GM12878 (cell line): ENCODE data around the gene PRKG1. TPM values are rescaled to one million over a fixed set of nuclear protein-coding genes. Genes with fewer than 3 reads are reported as not detected.

ENCODE experiments used
- ATAC-seq: fragments of 200-7000 bp; cut with Tn5 transposase; 3 replicates; pipeline ENCODE4 v1.9.1; 2020; ENCODE audit warnings: mild to moderate bottlenecking, moderate library complexity
- BruUV-seq: library from RNA; stranded (reverse); fragments of 400-500 nt; replicated peaks from 2 replicates; lab custom pipeline; 2021; lab: Mats Ljungman, UMichigan
- CTCF ChIA-PET: fragments of 300-600 bp; sonication (Branson Sonifier 250); formaldehyde crosslinking; extraction: SDS; loops from one replicate; lab custom pipeline; 2021; ENCODE audit warnings: inconsistent platforms; lab: Yijun Ruan, JAX
- POLR2A ChIA-PET: fragments of 350-600 bp; formaldehyde crosslinking; extraction: SDS; loops from one replicate; lab custom pipeline; 2021; ENCODE audit warnings: inconsistent platforms; lab: Charles Lee
- RAD21 ChIA-PET: fragments of 300-600 bp; sonication (Branson Sonifier 250); formaldehyde crosslinking; loops from one replicate; lab custom pipeline; 2023; ENCODE audit warnings: antibody characterized with exemption; ENCODE audit not compliant: unreplicated experiment; lab: Charles Lee
- SMC1A ChIA-PET: fragments of 300-600 bp; sonication (Branson Sonifier 250); formaldehyde crosslinking; loops from one replicate; lab custom pipeline; 2023; ENCODE audit not compliant: unreplicated experiment, uncharacterized antibody; lab: Charles Lee
- DNase-seq: peaks from one replicate; pipeline ENCODE4 v3.0.0-alpha.2; 2011; ENCODE audit warnings: low read depth, low spot score
- FAIRE-seq: peaks from 3 replicates; lab custom pipeline; 2011; peaks lifted over from hg19 to GRCh38; lab: Jason Lieb, UNC
- H2AFZ ChIP-seq: 2 replicates; pipeline ENCODE4 v1.6.0; 2011; ENCODE audit warnings: low read depth, low read length, control low read depth; ENCODE audit not compliant: control insufficient read depth
- H3K27ac ChIP-seq: 2 replicates; pipeline ENCODE4 v1.5.1; 2011; ENCODE audit warnings: control low read depth; ENCODE audit not compliant: control insufficient read depth, insufficient read depth
- H3K27me3 ChIP-seq, 2 experiments: replicated peaks in 1 of 2; 2 replicates each; pipeline versions ENCODE4 v1.6.0 to v1.6.1; 2011; ENCODE audit warnings: low read length in 1 of 2; ENCODE audit not compliant: control insufficient read depth in 2 of 2, insufficient read depth in 2 of 2
- H3K36me3 ChIP-seq, 2 experiments: 2 replicates each; pipeline ENCODE4 v1.5.1; 2011; ENCODE audit warnings: low read length in 1 of 2; ENCODE audit not compliant: control insufficient read depth in 2 of 2, insufficient read depth in 2 of 2
- H3K4me1 ChIP-seq: 2 replicates; pipeline ENCODE4 v1.6.1; 2011; ENCODE audit warnings: mild to moderate bottlenecking, low read length, moderate library complexity, mixed read lengths; ENCODE audit not compliant: control insufficient read depth, insufficient read depth
- H3K4me2 ChIP-seq: 2 replicates; pipeline ENCODE4 v1.6.0; 2011; ENCODE audit warnings: control low read depth; ENCODE audit not compliant: control insufficient read depth, insufficient read depth
- H3K4me3 ChIP-seq: fragments of 200-600 bp; sonication (generic); 2 replicates; pipeline ENCODE4 v1.5.1; 2016
- H3K79me2 ChIP-seq: 2 replicates; pipeline ENCODE4 v1.6.0; 2011; ENCODE audit warnings: low read length; ENCODE audit not compliant: control insufficient read depth, insufficient read depth
- H3K9ac ChIP-seq: 2 replicates; pipeline ENCODE4 v1.8.0; 2011; ENCODE audit warnings: low read length, control low read depth, mixed read lengths; ENCODE audit not compliant: control insufficient read depth, insufficient read depth
- H3K9me3 ChIP-seq: replicated peaks from 3 replicates; pipeline ENCODE4 v1.5.1; 2011; ENCODE audit warnings: mild to moderate bottlenecking, low read length; ENCODE audit not compliant: control insufficient read depth, insufficient read depth
- H4K20me1 ChIP-seq: 2 replicates; pipeline ENCODE4 v1.6.0; 2011; ENCODE audit not compliant: control insufficient read depth, insufficient read depth
- ATF7 ChIP-seq: fragments of 450-650 bp; IDR thresholded peaks from 2 replicates; pipeline ENCODE4 v1.6.1; 2016; ENCODE audit warnings: low read depth, mild to moderate bottlenecking
- CBX5 ChIP-seq: sonication (generic); IDR thresholded peaks from 2 replicates; pipeline ENCODE4 v1.6.1; 2016; ENCODE audit warnings: low read depth, moderate library complexity, mild to moderate bottlenecking, inconsistent platforms
- E2F8 ChIP-seq: fragments of 450-650 bp; IDR thresholded peaks from 2 replicates; pipeline ENCODE4 v1.6.1; 2018; ENCODE audit warnings: mild to moderate bottlenecking, low read depth, moderate library complexity; ENCODE audit not compliant: partially characterized antibody
- FOXK2 ChIP-seq: fragments of 450-650 bp; IDR thresholded peaks from 2 replicates; pipeline ENCODE4 v1.6.1; 2017; ENCODE audit warnings: mild to moderate bottlenecking, moderate library complexity
- HCFC1 ChIP-seq: fragments of 150-350 bp; IDR thresholded peaks from 2 replicates; pipeline ENCODE4 v1.6.1; 2014; ENCODE audit warnings: low read length
- HDAC6 ChIP-seq: fragments of 200-600 bp; sonication (generic); IDR thresholded peaks from one replicate; pipeline ENCODE4 v1.8.0; 2017; ENCODE audit warnings: antibody characterized with exemption; ENCODE audit not compliant: unreplicated experiment
- JUND ChIP-seq: IDR thresholded peaks from 2 replicates; pipeline ENCODE4 v1.6.1; 2012; ENCODE audit warnings: low read depth, mild to moderate bottlenecking, low read length, improper control_type of control experiment, moderate library complexity
- KLF5 ChIP-seq: fragments of 450-650 bp; IDR thresholded peaks from 2 replicates; pipeline ENCODE4 v1.6.1; 2014; ENCODE audit warnings: mild to moderate bottlenecking; ENCODE audit not compliant: partially characterized antibody
- MAX ChIP-seq: IDR thresholded peaks from 2 replicates; pipeline ENCODE4 v1.6.1; 2012; ENCODE audit warnings: low read depth, low read length, improper control_type of control experiment
- MEF2B ChIP-seq: fragments of 450-650 bp; IDR thresholded peaks from 2 replicates; pipeline ENCODE4 v1.6.1; 2018; ENCODE audit warnings: mild to moderate bottlenecking, moderate library complexity; ENCODE audit not compliant: partially characterized antibody, poor library complexity, severe bottlenecking
- MTA2 ChIP-seq: fragments of 450-650 bp; IDR thresholded peaks from 2 replicates; pipeline ENCODE4 v1.6.1; 2016; ENCODE audit warnings: low read depth, mild to moderate bottlenecking, moderate library complexity
- NFIC ChIP-seq: IDR thresholded peaks from 2 replicates; pipeline ENCODE4 v1.6.1; 2012; ENCODE audit warnings: low read depth, mild to moderate bottlenecking, inconsistent platforms, low read length, moderate library complexity
- PBX3 ChIP-seq: IDR thresholded peaks from 2 replicates; pipeline ENCODE4 v1.6.1; 2011; ENCODE audit warnings: mild to moderate bottlenecking, low read depth, low read length, moderate library complexity; ENCODE audit not compliant: insufficient replicate concordance
- PKNOX1 ChIP-seq: fragments of 450-650 bp; IDR thresholded peaks from 2 replicates; pipeline ENCODE4 v1.6.1; 2016; ENCODE audit warnings: mild to moderate bottlenecking
- POLR2A ChIP-seq: IDR thresholded peaks from 2 replicates; pipeline ENCODE4 v1.6.1; 2011; ENCODE audit warnings: low read depth, mild to moderate bottlenecking, low read length
- YY1 ChIP-seq: IDR thresholded peaks from 2 replicates; pipeline ENCODE4 v1.6.1; 2011; ENCODE audit warnings: low read depth, mild to moderate bottlenecking, low read length
- ZBED1 ChIP-seq: IDR thresholded peaks from 2 replicates; pipeline ENCODE4 v1.6.1; 2016; ENCODE audit warnings: borderline replicate concordance
- ZNF274 ChIP-seq: IDR thresholded peaks from one replicate; pipeline ENCODE4 v1.8.0; 2011; ENCODE audit not compliant: insufficient read length, insufficient read depth
- ZNF622 ChIP-seq: fragments of 450-650 bp; IDR thresholded peaks from 2 replicates; pipeline ENCODE4 v1.6.1; 2017; ENCODE audit warnings: mild to moderate bottlenecking, inconsistent platforms
- in situ Hi-C: fragments of 300-500 bp; cut with MboI; formaldehyde crosslinking; loops from 9 replicates; pipeline ENCODE4 v1.14.3; 2018; ENCODE audit warnings: mixed read lengths
- intact Hi-C: fragments of 100-400 bp; cut with micrococcal nuclease; formaldehyde crosslinking; loops from one replicate; pipeline ENCODE4 v1.14.2; 2022; ENCODE audit not compliant: unreplicated experiment
- polyA plus RNA-seq, 11 experiments: library from polyadenylated mRNA; depleted of rRNA in 4 of 11; unstranded in 6 of 11; stranded (reverse) in 5 of 11; fragments of >200 nt; fragmentation: Nextera tagmentation in 4 of 11; fragmentation: Illumina TruSeq in 1 of 11; extraction: Ambion mirVana in 4 of 11; extraction: Trizol in 1 of 11; gene quantifications; 1 replicate in 1 of 11; 2 replicates in 10 of 11; pipeline versions ENCODE4 v1.2.1 to v1.2.3, GENCODE V29; 2011 to 2016; ENCODE audit warnings: inconsistent platforms in 2 of 11, missing spikeins in 2 of 11, low read depth in 1 of 11
- total RNA-seq, 4 experiments: library from RNA; depleted of rRNA in 3 of 4; stranded (reverse); fragments of >200 nt in 3 of 4; fragmentation: Illumina TruSeq in 1 of 4; extraction: Trizol in 1 of 4; gene quantifications; 2 replicates each; pipeline versions ENCODE4 v1.2.1 to v1.2.3, GENCODE V29; 2013 to 2021

Gene PRKG1
- total and polyA plus RNA-seq, 10 of the 15 experiments (the other 5 are each of a cell fraction or from before 2014, with no cell fraction given) = 0.04 to 0.05 TPM; not detected in 8

GRCh38 chr10:51086710-51087109 lies 12.4 kb downstream of the PRKG1 start (continued):
- TF ChIP-seq CBX5 = no peak
- TF ChIP-seq, all 136 proteins: peak for 0

- no peaks in the 10 kb centered on the region for H4K20me1 ChIP-seq
- intact Hi-C loops = no loop called here
- BruUV-seq = no TSS peak
- ChIA-PET POLR2A (interaction anchor here (0.5 kb wide), 1 partner anchor 27 kb away, joined by 4 read pairs; no protein-coding TSS in a partner anchor), CTCF (interaction anchor here (1.3 kb wide), 1 partner anchor 24 kb away, joined by 4 read pairs; no protein-coding TSS in a partner anchor), SMC1A (no interaction called here), RAD21 (no interaction called here)
- no peak overlapping the region for H3K4me3 ChIP-seq
- H2AFZ ChIP-seq = no peak overlapping the region
- FAIRE-seq (no peak), ATAC-seq (no peak), DNase-seq (no peak)
- no peak overlapping the region for H3K9ac ChIP-seq
- H3K4me2 ChIP-seq = no peak overlapping the region
- no peaks in the 10 kb centered on the region for H3K79me2 ChIP-seq
- in situ Hi-C loops = no loop called here
- TF ChIP-seq JUND = no peak
- TF ChIP-seq HCFC1 = no peak
- TF ChIP-seq HDAC6 = no peak
- no peak for TF ChIP-seq MAX
- TF ChIP-seq MTA2 = no peak
- no peak for TF ChIP-seq PBX3
- TF ChIP-seq KLF5 = no peak
- no peak for TF ChIP-seq NFIC
- TF ChIP-seq ZBED1 = no peak
- no peak for TF ChIP-seq ZNF622
- TF ChIP-seq ATF7 = no peak
- no peak for TF ChIP-seq YY1
- no peak for TF ChIP-seq E2F8
- no peak for TF ChIP-seq MEF2B
- TF ChIP-seq POLR2A = no peak
- TF ChIP-seq FOXK2 = no peak
- TF ChIP-seq PKNOX1 = no peak
- TF ChIP-seq ZNF274 = no peak
- no peak overlapping the region for H3K27ac ChIP-seq
- H3K4me1 ChIP-seq = no peaks in the 10 kb centered on the region
- H3K36me3 ChIP-seq = no peaks in the 10 kb centered on the region
- no peaks in the 10 kb centered on the region for H3K9me3 ChIP-seq
- no peaks in the 10 kb centered on the region for H3K27me3 ChIP-seq
Measured at GRCh38 chr10:51087114-51087513, 12.8 kb downstream of the PRKG1 start.
